SIG-M5 treated with dmso at 0.1 percent for 504 hours (cell line): ENCODE data around the gene GARNL3.

Source experiments
- DNase-seq: peaks from one replicate; lab custom pipeline; 2025; ENCODE audit not compliant: unreplicated experiment; lab: John Stamatoyannopoulos, UW

GARNL3 gene

GRCh38 chr9:127264462-127265219, at the start of gene GARNL3:
Gene GARNL3, plus strand, starts transcription at chr9:127264774. Its CDS starts 104 bp downstream, at chr9:127264878.
- no peak for DNase-seq

- DNase-seq: no peak
Measured at GRCh38 chr9:127215268-127216209, 49.0 kb upstream of the GARNL3 start.

DNA sequence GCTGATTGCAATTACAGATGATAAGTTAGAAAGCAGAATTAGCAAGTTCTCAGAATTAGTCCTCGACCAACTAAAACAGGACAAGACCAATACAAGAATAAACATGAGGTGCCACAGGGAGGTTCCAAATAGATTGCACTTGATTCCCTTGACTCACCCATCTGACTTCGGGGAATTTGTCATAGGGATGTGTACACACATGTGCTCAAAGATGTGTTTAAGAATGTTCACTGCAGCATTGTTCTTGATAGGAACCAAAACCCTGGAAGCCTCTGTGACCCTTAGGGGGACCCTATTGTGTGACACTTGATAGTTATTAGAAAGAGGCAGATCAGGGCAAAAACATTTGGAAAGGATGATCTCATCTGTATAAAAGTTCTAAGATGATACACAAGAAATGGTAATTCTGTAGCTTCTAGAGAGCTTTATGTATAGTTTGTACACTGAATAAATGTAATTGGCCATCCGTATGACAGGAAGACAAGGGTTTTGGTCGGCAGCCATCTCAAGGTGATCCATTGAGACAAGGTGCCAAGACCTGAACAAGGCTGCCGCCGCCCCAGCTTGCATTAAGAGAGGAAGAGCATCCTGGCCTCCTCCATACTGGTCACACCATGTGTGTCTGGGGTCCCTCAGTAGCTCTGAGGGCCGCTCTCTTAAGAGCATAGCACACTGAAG, 48.2 kb upstream of the GARNL3 start:
- no peak for DNase-seq

GRCh38 chr9:127216888-127217217, 47.7 kb upstream of the GARNL3 start:
- no peak for DNase-seq

GRCh38 chr9:127218818-127219217, 45.8 kb upstream of the GARNL3 start:
- no peak for DNase-seq

DNA sequence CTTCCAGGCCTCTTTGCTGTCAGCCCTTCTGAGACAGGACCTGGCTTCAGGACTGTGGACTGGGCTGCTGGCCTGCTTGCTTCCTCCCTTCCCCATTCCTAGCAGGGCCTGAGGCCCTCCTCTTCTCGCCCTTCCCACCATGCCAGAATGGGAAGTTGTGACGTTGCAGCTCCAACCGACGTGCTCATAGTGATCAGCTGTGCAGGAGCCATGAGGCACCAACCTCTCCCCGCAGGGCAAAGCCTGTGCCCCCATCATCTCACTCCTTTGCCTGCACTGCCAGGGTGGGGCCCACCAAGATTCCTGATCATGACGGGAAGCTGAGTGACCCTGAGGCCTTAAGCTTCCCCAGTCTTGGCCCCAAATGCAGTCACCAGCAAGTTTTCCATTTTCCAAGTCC, 45.1 kb upstream of the GARNL3 start:
- no peak for DNase-seq

DNA sequence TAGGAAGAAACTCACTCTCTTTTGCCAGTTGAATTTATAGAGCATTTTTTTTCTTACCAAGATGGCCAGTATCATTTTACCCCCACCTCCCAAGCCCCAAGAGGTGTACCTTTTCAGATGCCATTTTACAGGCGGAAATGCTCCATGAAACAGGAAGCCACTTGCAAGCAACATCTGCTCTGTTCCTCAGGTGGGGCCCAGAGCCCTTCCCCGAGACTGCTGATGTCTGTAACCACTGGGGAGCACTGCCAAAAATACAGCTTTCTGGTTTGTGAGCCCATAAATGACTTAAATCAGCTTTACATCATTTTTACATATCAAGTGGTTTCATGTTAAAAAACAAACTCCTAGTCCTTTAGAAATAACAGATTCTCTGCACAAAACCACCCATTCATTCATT, 42.9 kb upstream of the GARNL3 start:
- no peak for DNase-seq

DNA sequence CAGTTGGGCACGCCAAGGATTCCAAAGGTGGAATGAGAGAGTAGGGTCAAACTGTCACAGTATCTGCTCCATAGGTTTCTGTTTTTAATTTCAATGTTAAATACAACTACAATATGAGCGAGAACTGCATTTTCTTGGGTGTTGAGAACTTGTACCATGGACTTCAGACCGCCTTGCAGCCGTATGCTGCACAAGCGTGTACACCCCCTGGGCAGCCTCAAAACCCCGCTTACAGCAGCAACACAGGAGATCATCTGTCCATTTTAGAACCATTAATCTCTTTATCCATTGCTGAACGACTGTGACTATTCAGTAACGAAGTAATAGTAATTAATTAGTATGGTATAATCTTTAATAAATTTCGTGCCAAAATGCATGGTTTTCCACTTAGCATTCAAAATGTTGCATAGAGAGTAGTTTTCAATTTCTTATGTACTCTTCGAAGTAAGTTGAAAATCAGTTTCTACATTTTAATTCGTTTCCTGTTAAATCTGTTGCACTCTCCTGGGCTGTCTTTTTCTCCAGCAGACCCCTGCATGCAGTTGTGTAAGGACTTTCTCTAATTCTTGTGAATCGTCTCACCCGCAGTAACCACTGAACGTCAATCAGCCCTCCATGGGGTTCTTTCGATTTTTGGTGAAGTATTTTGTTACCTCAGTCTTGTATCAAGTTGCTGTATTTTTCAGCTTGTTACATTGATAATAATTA, 42.0 kb upstream of the GARNL3 start:
- no peak for DNase-seq

GRCh38 chr9:127223266-127223665, 41.3 kb upstream of the GARNL3 start:
- no peak for DNase-seq

DNA sequence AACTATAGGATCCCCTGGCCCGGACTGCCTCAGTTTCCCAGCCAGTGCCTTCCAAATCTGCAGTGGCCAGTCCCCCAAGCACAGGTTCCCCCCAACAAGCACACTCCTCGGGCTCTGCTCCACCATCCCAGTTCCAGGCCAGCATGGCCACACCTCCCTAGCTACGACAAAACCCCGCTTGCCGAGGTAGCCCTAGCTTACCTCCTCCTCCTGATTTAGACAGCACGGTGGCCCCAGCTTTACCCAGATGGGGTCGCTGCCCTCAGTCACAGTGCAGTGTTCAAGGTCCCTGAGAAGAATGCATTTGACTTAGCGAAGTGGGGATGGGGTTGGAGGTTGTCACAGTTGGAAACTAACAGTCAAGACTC, 40.8 kb upstream of the GARNL3 start:
- no peak for DNase-seq

DNA sequence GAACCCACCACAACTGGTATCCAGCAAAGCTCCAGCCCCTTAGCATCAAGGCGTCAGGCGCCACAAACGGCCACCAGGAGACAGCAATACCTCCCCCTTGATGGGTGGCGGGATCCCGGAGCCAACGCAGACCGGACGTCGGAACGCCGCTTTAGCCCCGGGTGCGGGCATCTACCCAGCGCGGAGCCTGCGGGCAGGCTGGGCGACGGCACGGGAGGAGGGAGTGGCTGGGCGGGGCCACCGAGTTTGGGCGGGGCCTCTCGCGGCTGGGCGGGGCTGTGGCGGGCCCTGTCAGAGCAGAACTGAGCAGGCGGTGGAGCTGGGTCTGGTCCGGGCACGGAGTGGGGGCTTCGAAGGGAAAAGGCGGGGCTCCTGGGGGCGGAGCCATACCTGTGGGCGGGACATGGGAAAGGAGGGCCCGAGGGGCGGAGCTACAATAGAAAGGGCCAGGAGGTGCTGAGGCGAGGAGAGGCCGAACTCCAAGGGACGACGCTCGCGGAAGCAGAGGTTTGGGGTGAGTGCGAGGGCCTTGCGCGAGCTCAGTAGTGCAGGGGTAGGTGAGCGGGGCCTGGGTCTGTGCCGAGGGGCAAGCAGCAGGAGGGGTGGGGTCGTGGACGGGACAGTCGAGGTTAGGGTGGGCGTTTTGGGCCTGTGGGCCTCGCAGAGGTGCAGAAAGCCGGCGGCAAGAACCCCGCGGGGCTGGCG, 40.2 kb upstream of the GARNL3 start:
- DNase-seq: peak; percentile 75

DNA sequence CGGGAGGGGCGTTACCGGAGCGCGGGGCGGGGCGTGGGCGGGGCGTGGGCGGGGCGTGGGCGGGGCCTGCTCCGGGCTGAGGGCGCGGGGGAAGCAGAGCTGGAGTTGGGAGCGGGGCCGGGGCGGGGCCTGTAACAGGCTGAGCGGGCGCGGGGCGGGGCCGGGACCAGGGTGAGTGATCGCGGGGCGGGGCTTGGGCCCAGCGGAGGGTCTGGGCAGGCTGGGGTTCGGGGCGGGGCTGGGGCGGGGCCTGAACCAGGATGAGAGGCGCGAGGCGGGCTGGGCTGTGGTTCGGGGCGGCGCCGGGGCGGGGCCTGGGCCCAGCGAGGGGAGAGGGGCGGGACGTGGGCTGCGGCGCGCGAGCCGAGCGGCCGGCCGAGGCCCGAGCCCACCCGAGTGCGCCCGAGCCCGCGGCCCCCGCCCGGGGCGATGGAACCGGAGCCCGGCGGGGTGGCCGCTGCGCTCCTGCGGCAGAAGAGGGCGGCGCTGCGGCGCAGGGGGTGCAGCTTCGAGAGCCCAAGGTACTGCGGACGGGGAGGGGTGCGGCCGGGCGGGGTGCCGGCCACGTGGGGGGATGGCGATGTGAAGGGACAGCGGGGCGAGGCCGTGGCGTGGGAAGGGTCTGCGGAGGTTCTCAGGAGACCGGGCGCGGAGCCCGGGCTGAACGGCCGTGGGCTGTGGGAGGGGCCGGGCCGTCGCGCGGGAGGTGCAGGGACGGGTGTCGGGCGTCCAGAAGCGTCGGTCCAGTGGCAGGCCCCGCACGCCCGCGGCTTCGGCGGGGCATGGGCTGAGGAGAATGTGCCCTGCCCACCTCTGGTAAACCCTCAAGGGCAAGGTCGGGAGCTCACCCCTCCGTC, 39.5 kb upstream of the GARNL3 start:
- peak; percentile 87 for DNase-seq

GRCh38 chr9:127225801-127226625, 38.6 kb upstream of the GARNL3 start:
- no peak for DNase-seq

- DNase-seq: no peak
Measured at GRCh38 chr9:127229691-127230417, 34.7 kb upstream of the GARNL3 start.

- DNase-seq: no peak
Measured at GRCh38 chr9:127231666-127232065, 32.9 kb upstream of the GARNL3 start.

GRCh38 chr9:127232833-127233549, 31.6 kb upstream of the GARNL3 start:
- no peak for DNase-seq

- no peak for DNase-seq
Measured at GRCh38 chr9:127233550-127233949, 31.0 kb upstream of the GARNL3 start.
